Heart left ventricle (tissue), 16 donors: ENCODE data around the gene S100A16. TPM values are rescaled to one million over a fixed set of nuclear protein-coding genes. Genes with fewer than 3 reads are reported as not detected.

ENCODE experiments used
- ATAC-seq, 4 donors: fragments of 200-7000 bp; cut with Tn5 transposase; one replicate each; pipeline ENCODE4 v1.9.1; 2020 to 2022; ENCODE audit warnings: moderate library complexity in 4 of 4, mild to moderate bottlenecking in 3 of 4, moderate number of reproducible peaks in 1 of 4
- DNase-seq, 5 donors: peaks; one replicate each; pipeline ENCODE4 v3.0.0-alpha.2; 2020
- H3K27ac ChIP-seq, 12 donors: fragments of 200-600 bp; sonication (generic) in 4 of 12; one replicate each; pipeline versions ENCODE4 v1.5.0 to v1.8.0; 2016 to 2022; ENCODE audit warnings: mild to moderate bottlenecking in 2 of 12
- H3K27me3 ChIP-seq, 9 donors: fragments of 200-600 bp; sonication (generic) in 2 of 9; one replicate each; pipeline versions ENCODE4 v1.5.1 to v1.8.0; 2016 to 2022; ENCODE audit warnings: mild to moderate bottlenecking in 3 of 9
- H3K36me3 ChIP-seq, 9 donors: fragments of 200-600 bp; sonication (generic) in 2 of 9; one replicate each; pipeline versions ENCODE4 v1.5.0 to v1.8.0; 2018 to 2022; ENCODE audit warnings: mild to moderate bottlenecking in 2 of 9
- H3K4me1 ChIP-seq, 12 donors: fragments of 200-600 bp; sonication (generic) in 4 of 12; one replicate each; pipeline versions ENCODE4 v1.5.0 to v1.8.0; 2016 to 2022; ENCODE audit warnings: mild to moderate bottlenecking in 3 of 12
- H3K4me3 ChIP-seq, 12 donors: fragments of 200-600 bp; sonication (generic) in 4 of 12; one replicate each; pipeline versions ENCODE4 v1.5.0 to v1.8.0; 2017 to 2022; ENCODE audit warnings: mild to moderate bottlenecking in 9 of 12, moderate library complexity in 4 of 12
- H3K9me3 ChIP-seq, 12 donors: fragments of 200-600 bp; sonication (generic) in 4 of 12; one replicate each; pipeline versions ENCODE4 v1.5.0 to v1.8.0; 2016 to 2022; ENCODE audit warnings: mild to moderate bottlenecking in 1 of 12
- CTCF ChIP-seq, 12 donors: fragments of 200-600 bp; sonication (generic) in 4 of 12; IDR thresholded peaks; one replicate each; pipeline versions ENCODE4 v1.5.0 to v1.8.0; 2018 to 2022; ENCODE audit warnings: antibody characterized with exemption in 12 of 12, mild to moderate bottlenecking in 5 of 12
- POLR2A ChIP-seq, 2 donors: fragments of 450-650 bp; IDR thresholded peaks; one replicate each; pipeline ENCODE4 v1.6.1; 2017; ENCODE audit warnings: antibody characterized with exemption in 2 of 2, mild to moderate bottlenecking in 2 of 2, moderate library complexity in 2 of 2
- WGBS, 4 donors: extraction: QIAGEN DNeasy Blood & Tissue Kit in 2 of 4; methylation state at CpG; one replicate each; pipeline versions ENCODE4 v1.1.5 to v1.1.7; 2013 to 2018; 5-methylcytosine and 5-hydroxymethylcytosine counted together
- intact Hi-C, 10 donors: fragments of 100-400 bp; cut with DNase I; formaldehyde crosslinking; loops; one replicate each; pipeline versions ENCODE4 v1.11.1 to v1.14.2; 2022
- polyA plus RNA-seq, 2 donors: library from polyadenylated mRNA; stranded (reverse); fragments of 200-250 nt; gene quantifications; one replicate each; pipeline ENCODE4 v1.2.3, GENCODE V29; 2013
- total RNA-seq, 9 donors: library from RNA; depleted of rRNA in 2 of 9; stranded (reverse); fragments of >200 nt in 2 of 9; fragmentation: NEBNext Ultra II Directional in 3 of 9; extraction: Animal tissue kit (Norgen Biotek cat#: 25700) in 3 of 9; gene quantifications; one replicate each; pipeline versions ENCODE4 v1.1.0 to v1.2.4, GENCODE V29; 2016 to 2023
- donor health status: ischemic (EF 13 %, LVEDD 7.1; RV severe dilation, severe dysfunction).
- donor health status: healthy with polysubstance abuse.
- donor health status: DM: no; HTN: yes; CAD: no.
- donor health status: DM: no; HTN: no; CAD: no.
- donor health status: ischemic (EF 25% LVEDD 6.9; RV normal size, moderate dysfunction).
- donor health status: ischemic (EF 25% LVEDD 5.7; RV mildly dilated, moderate dysfunction).
- donor health status: healthy.
- donor health status: DM: yes; HTN: yes; CAD: no.
- donor health status: ischemic (EF 35%, LVEDD 5.7; RV mildly dilated, moderate dysfunction).
- donor health status: nonischemic (EF 11% LVEDD 7.7; RV severe dilation, severe dysfunction).
- donor health status: DM: yes; HTN: yes; CAD: no.
- donor health status: PGD.
- donor health status: ischemic (EF 29% LVEDD 5.4; RV normal size, mild dysfunction).
- donor health status: nonischemic (EF 23%, LVEDD 6.1; RV moderate dilation, normal function).

Gene S100A16
- total and polyA plus RNA-seq, 11 donors = 37.2 to 233 (median 70.3) TPM

- Histone ChIP-seq H3K27ac (peak overlapping the region in 10 of 12 donors; percentile 57 to 96 (median 82)), H3K9me3 (no peaks in the 10 kb centered on the region), H3K36me3 (no peaks in the 10 kb centered on the region), H3K4me3 (peak overlapping the region in 9 of 12 donors; percentile 5 to 46 (median 33)), H3K4me1 (peaks cover 11 to 71% (median 39%) of the 10 kb centered on the region in 12 donors), H3K27me3 (no peaks in the 10 kb centered on the region)
- peak; percentile 11 to 47 (median 20) for ATAC-seq
- peak; percentile 89 to 94 (median 92) for DNase-seq
- intact Hi-C loops = loop anchor here in 9 of 10 donors (1.0 to 5.0 kb wide), 7 partner anchors 35 to 216 kb away; partner anchors contain the start of gene S100A16 (in 1 of the 9)
- TF ChIP-seq POLR2A (IDR thresholded peaks at IDR 0.05) (peak in 1 of 2 donors; percentile 38), CTCF (IDR thresholded peaks at IDR 0.05) (peak; percentile 95 to 100 (median 98))
- 12 to 18% (median 14%) methylated on average over 24 to 25 of the region's 25 CpGs for WGBS, 4 donors
These were observed 44.4 kb downstream of the S100A16 start for GRCh38 chr1:153568367-153569099.

GRCh38 chr1:153567621-153568366 lies 45.1 kb downstream of the S100A16 start:
- H3K4me3 ChIP-seq = peak overlapping the region in 8 of 12 donors; percentile 5 to 46 (median 30)
- H3K4me1 ChIP-seq = peaks cover 11 to 64% (median 38%) of the 10 kb centered on the region in 12 donors
- TF ChIP-seq CTCF (IDR thresholded peaks at IDR 0.05) (no peak), POLR2A (IDR thresholded peaks at IDR 0.05) (no peak)
- WGBS, 4 donors = 78 to 82% (median 80%) methylated on average over 22 of the region's 22 CpGs
- no peaks in the 10 kb centered on the region for H3K27me3 ChIP-seq
- ATAC-seq = no peak
- intact Hi-C loops = loop anchor here (1.0 to 5.0 kb wide), 10 partner anchors 33 to 215 kb away; partner anchors contain the start of genes S100A6 (in 2 of the 10) and S100A16 (in 1 of the 10)
- peak overlapping the region in 10 of 12 donors; percentile 57 to 96 (median 82) for H3K27ac ChIP-seq
- no peaks in the 10 kb centered on the region for H3K36me3 ChIP-seq
- no peak for DNase-seq
- no peaks in the 10 kb centered on the region for H3K9me3 ChIP-seq

DNA sequence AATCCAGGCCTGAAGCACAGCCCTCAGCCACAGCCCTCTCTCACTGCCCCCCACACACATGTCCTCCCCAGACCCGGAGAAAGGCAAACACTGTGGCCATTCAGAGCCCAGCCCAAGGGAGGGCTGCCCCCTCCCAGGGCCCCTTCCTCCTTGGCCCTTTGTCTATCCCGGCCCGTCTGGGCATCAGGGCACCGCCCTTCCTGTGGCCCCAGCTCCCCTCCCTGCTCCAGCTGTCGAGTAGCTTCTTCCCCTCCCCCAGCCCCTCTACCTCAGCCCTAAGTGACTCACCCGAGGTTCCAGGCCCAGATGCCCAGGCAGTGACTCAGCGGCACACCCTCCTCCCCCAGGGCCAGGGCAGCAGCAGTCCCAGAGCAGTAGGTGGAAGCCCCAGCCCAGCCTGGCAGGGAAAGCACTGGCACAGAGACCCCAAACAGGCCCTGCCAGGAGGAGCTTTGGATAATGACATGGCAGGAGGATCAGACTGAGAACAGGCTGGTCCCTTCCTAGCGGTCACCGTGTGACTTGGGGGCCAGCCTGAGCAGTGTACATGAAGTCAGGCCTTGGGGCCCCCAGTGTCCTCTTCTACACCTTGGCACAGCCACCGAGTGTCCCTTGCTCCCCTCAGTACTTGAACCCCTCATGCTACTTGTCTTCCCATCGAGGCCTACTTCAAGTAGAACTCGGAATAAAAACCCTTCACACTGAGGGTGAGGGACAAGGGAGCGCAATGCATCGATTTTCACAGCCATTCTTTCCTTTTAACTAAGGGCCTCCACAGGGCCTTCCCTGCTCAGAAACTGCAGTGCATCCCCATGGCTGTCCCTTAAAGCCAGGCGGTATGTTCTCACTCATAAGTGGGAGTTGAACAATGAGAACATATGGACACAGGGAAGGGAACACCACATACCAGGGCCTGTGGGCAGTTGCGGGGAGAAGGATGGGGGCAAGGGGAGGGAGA lies 46.2 kb downstream of the S100A16 start:
- TF ChIP-seq POLR2A (IDR thresholded peaks at IDR 0.05) (peak in 1 of 2 donors; percentile 46), CTCF (IDR thresholded peaks at IDR 0.05) (no peak)
- Histone ChIP-seq H3K27me3 (no peaks in the 10 kb centered on the region), H3K4me1 (peaks cover 11 to 53% (median 32%) of the 10 kb centered on the region in 12 donors), H3K27ac (peak overlapping the region; percentile 7 to 96 (median 85)), H3K4me3 (peak overlapping the region in 1 of 12 donors; percentile 15), H3K9me3 (no peaks in the 10 kb centered on the region), H3K36me3 (no peaks in the 10 kb centered on the region)
- intact Hi-C loops = loop anchor here in 8 of 10 donors (1.0 to 5.0 kb wide), 6 partner anchors 21 to 214 kb away; partner anchors contain the start of genes S100A6 (in 2 of the 8) and S100A4 (in 1 of the 8)
- 48 to 58% (median 55%) methylated on average over 11 to 16 of the region's 16 CpGs for WGBS, 4 donors
- ATAC-seq = peak; percentile 93 to 96 (median 94)
- peak; percentile 90 to 99 (median 93) for DNase-seq
